OCI-LY3 (cell line): ENCODE results near the gene LY6G5C.

Experiments used
- EZH2phosphoT487 ChIP-seq: fragments of 200-600 bp; shearing (Covaris generic); IDR thresholded peaks from 2 replicates; pipeline ENCODE4 v1.6.1; 2018; ENCODE audit warnings: antibody characterized with exemption, mixed run types, low read depth
- TF ChIP-seq, protein P1 (sequence below): fragments of 200-600, 300-600 bp; sonication (generic); IDR thresholded peaks from 2 replicates; pipeline ENCODE4 v1.5.1; 2014; ENCODE audit warnings: antibody characterized with exemption, low read length, low read depth

DNA sequence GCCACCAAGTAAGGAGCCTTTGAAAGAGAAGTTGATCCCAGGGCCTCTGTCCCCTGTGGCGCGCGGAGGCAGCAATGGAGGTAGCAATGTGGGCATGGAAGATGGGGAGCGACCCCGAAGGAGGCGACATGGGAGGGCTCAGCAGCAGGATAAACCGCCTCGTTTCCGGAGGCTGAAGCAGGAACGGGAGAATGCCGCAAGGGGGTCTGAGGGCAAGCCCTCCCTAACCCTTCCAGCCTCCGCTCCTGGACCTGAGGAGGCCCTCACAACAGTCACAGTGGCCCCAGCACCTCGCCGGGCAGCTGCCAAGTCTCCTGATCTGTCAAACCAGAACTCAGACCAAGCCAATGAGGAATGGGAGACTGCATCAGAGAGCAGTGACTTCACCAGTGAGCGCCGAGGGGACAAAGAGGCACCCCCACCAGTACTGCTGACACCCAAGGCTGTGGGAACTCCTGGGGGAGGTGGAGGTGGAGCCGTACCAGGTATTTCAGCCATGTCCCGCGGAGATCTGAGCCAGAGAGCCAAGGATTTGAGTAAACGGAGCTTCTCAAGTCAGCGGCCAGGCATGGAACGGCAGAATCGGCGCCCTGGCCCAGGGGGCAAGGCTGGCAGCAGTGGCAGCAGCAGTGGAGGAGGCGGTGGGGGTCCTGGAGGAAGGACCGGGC, 48.5 kb downstream of the LY6G5C start:
- TF ChIP-seq, protein P1, sequence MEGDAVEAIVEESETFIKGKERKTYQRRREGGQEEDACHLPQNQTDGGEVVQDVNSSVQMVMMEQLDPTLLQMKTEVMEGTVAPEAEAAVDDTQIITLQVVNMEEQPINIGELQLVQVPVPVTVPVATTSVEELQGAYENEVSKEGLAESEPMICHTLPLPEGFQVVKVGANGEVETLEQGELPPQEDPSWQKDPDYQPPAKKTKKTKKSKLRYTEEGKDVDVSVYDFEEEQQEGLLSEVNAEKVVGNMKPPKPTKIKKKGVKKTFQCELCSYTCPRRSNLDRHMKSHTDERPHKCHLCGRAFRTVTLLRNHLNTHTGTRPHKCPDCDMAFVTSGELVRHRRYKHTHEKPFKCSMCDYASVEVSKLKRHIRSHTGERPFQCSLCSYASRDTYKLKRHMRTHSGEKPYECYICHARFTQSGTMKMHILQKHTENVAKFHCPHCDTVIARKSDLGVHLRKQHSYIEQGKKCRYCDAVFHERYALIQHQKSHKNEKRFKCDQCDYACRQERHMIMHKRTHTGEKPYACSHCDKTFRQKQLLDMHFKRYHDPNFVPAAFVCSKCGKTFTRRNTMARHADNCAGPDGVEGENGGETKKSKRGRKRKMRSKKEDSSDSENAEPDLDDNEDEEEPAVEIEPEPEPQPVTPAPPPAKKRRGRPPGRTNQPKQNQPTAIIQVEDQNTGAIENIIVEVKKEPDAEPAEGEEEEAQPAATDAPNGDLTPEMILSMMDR: no peak
- no peak for TF ChIP-seq EZH2phosphoT487
